Stomach (tissue), 4 donors: ENCODE measurements around the gene COL9A3.
A peak's percentile ranks its signal among the peaks of the same experiment; 100 is the strongest.

Experiments used
- CTCF ChIP-seq, 7 experiments: fragments of 450-650 bp in 4 of 7; fragments of 200-600 bp in 3 of 7; sonication (generic) in 3 of 7; IDR thresholded peaks; one replicate each; pipeline ENCODE4 v1.5.1; 2016 to 2019; ENCODE audit warnings: antibody characterized with exemption in 7 of 7, control low read depth in 2 of 7, mild to moderate bottlenecking in 1 of 7
- EP300 ChIP-seq: sonication (generic); formaldehyde crosslinking; IDR thresholded peaks from one replicate; pipeline ENCODE4 v1.6.1; 2017; ENCODE audit warnings: antibody characterized with exemption
- POLR2A ChIP-seq, 4 donors: fragments of 450-650 bp; IDR thresholded peaks; one replicate each; pipeline ENCODE4 v1.6.1; 2016; ENCODE audit warnings: antibody characterized with exemption in 4 of 4, control low read depth in 2 of 4, mild to moderate bottlenecking in 1 of 4, moderate library complexity in 1 of 4
- POLR2AphosphoS5 ChIP-seq, 3 donors: sonication (generic); formaldehyde crosslinking; IDR thresholded peaks; one replicate each; pipeline ENCODE4 v1.6.1; 2016; ENCODE audit warnings: antibody characterized with exemption in 3 of 3

- TF ChIP-seq CTCF (IDR thresholded peaks at IDR 0.05), result no peak
- no peak for TF ChIP-seq EP300
- TF ChIP-seq POLR2AphosphoS5 (IDR thresholded peaks at IDR 0.05), result peak in 2 of 3 donors; percentile 20 to 65
- no peak for TF ChIP-seq POLR2A (IDR thresholded peaks at IDR 0.05)
Observed at GRCh38 chr20:62861726-62862336, 45.0 kb downstream of the COL9A3 start, which contains the start of gene TCFL5.
